Tibial artery (tissue), 4 donors: ENCODE measurements around the gene EPB42.
A peak's percentile ranks its signal among the peaks of the same experiment; 100 is the strongest.

Experiments used
- DNase-seq, 2 donors: peaks; one replicate each; pipeline ENCODE4 v3.0.0-alpha.2; 2019
- H3K27ac ChIP-seq, 2 donors: fragments of 200-600 bp; sonication (generic) in 1 of 2; 1 replicate in 1 of 2; 2 replicates in 1 of 2; pipeline ENCODE4 v1.5.1; 2018 to 2019; ENCODE audit warnings: mild to moderate bottlenecking in 1 of 2
- H3K27me3 ChIP-seq, 2 donors: fragments of 200-600 bp; sonication (generic) in 1 of 2; one replicate each; pipeline versions ENCODE4 v1.5.1 to v1.6.0; 2016 to 2019
- H3K36me3 ChIP-seq, 3 donors: fragments of 200-600 bp; sonication (generic) in 2 of 3; one replicate each; pipeline ENCODE4 v1.5.1; 2016 to 2019; ENCODE audit warnings: mild to moderate bottlenecking in 2 of 3
- H3K4me1 ChIP-seq, 4 donors: fragments of 200-600 bp; sonication (generic) in 2 of 4; 1 replicate in 3 of 4; 2 replicates in 1 of 4; pipeline ENCODE4 v1.5.1; 2016 to 2019
- H3K4me3 ChIP-seq, 2 donors: fragments of 200-600 bp; sonication (generic) in 1 of 2; 1 replicate in 1 of 2; 2 replicates in 1 of 2; pipeline ENCODE4 v1.5.1; 2018 to 2019; ENCODE audit warnings: mild to moderate bottlenecking in 2 of 2
- H3K9me3 ChIP-seq, 3 donors: fragments of 200-600 bp; sonication (generic) in 1 of 3; one replicate each; pipeline ENCODE4 v1.5.1; 2016 to 2019
- CTCF ChIP-seq, 2 experiments: fragments of 200-600 bp in 1 of 2; fragments of 450-650 bp in 1 of 2; IDR thresholded peaks; one replicate each; pipeline ENCODE4 v1.5.1; 2017 to 2019; ENCODE audit warnings: antibody characterized with exemption in 2 of 2, mild to moderate bottlenecking in 1 of 2, moderate library complexity in 1 of 2
- intact Hi-C: fragments of 100-400 bp; cut with DNase I; formaldehyde crosslinking; loops from one replicate; pipeline ENCODE4 v1.15.0; 2023; ENCODE audit warnings: low total_unique reads

EPB42 gene

GRCh38 chr15:43220991-43221403, at the start of gene EPB42:
EPB42 (minus strand) TSS chr15:43221018; CDS start chr15:43220825, 193 bp downstream.
- H3K4me1 ChIP-seq = no peaks in the 10 kb centered on the region
- H3K4me3 ChIP-seq = no peak within 1 kb of the TSS
- TF ChIP-seq CTCF (IDR thresholded peaks at IDR 0.05) = no peak
- H3K27ac ChIP-seq = no peak within 1 kb of the TSS
- no peak for DNase-seq
- H3K27me3 ChIP-seq = peaks cover 0 to 17% of the 10 kb centered on the region in 2 donors
- H3K36me3 ChIP-seq = no peaks in the 10 kb centered on the region
- intact Hi-C loops = no loop called here
- H3K9me3 ChIP-seq = no peaks in the 10 kb centered on the region

- H3K27me3 ChIP-seq = peaks cover 0 to 27% of the 10 kb centered on the region in 2 donors
- no peak overlapping the region for H3K4me3 ChIP-seq
- no peaks in the 10 kb centered on the region for H3K36me3 ChIP-seq
- DNase-seq = no peak
- intact Hi-C loops = no loop called here
- TF ChIP-seq CTCF (IDR thresholded peaks at IDR 0.05) = no peak
- H3K9me3 ChIP-seq = peaks cover 0 to 8% (median 0%) of the 10 kb centered on the region in 3 donors
- H3K4me1 ChIP-seq = no peaks in the 10 kb centered on the region
- H3K27ac ChIP-seq = no peak overlapping the region
Observed at GRCh38 chr15:43270113-43270665, 49.4 kb upstream of the EPB42 start.

- TF ChIP-seq CTCF (IDR thresholded peaks at IDR 0.05) = peak; percentile 9 to 17
- H3K9me3 ChIP-seq = peaks cover 0 to 8% (median 0%) of the 10 kb centered on the region in 3 donors
- no peak overlapping the region for H3K27ac ChIP-seq
- H3K4me3 ChIP-seq = no peak overlapping the region
- H3K27me3 ChIP-seq = peaks cover 0 to 19% of the 10 kb centered on the region in 2 donors
- no peaks in the 10 kb centered on the region for H3K36me3 ChIP-seq
- intact Hi-C loops = no loop called here
- DNase-seq = no peak
- H3K4me1 ChIP-seq = no peaks in the 10 kb centered on the region
Observed at GRCh38 chr15:43268111-43269105, 47.6 kb upstream of the EPB42 start.

- no peak for DNase-seq
Observed at GRCh38 chr15:43267439-43267838, 46.6 kb upstream of the EPB42 start.

GRCh38 chr15:43266834-43267233, 46.0 kb upstream of the EPB42 start, which contains the start of gene TGM5:
TGM5 (minus strand) TSS chr15:43266928; CDS start chr15:43266849, 79 bp downstream.
- Histone ChIP-seq H3K4me3 (no peak within 1 kb of the TSS), H3K9me3 (peaks cover 0 to 4% (median 0%) of the 10 kb centered on the region in 3 donors), H3K27me3 (peaks cover 0 to 19% of the 10 kb centered on the region in 2 donors), H3K36me3 (no peaks in the 10 kb centered on the region), H3K27ac (no peak within 1 kb of the TSS), H3K4me1 (no peaks in the 10 kb centered on the region)
- no peak for TF ChIP-seq CTCF (IDR thresholded peaks at IDR 0.05)
- intact Hi-C loops = no loop called here
- DNase-seq = no peak

More at GRCh38 chr15:43267439-43267838, 46.6 kb upstream of the EPB42 start:
- Histone ChIP-seq H3K4me1 (no peaks in the 10 kb centered on the region), H3K4me3 (no peak overlapping the region), H3K27ac (no peak overlapping the region), H3K36me3 (no peaks in the 10 kb centered on the region), H3K27me3 (peaks cover 0 to 19% of the 10 kb centered on the region in 2 donors), H3K9me3 (peaks cover 0 to 8% (median 0%) of the 10 kb centered on the region in 3 donors)
- intact Hi-C loops = no loop called here
- no peak for TF ChIP-seq CTCF (IDR thresholded peaks at IDR 0.05)
